ENCODE data around the gene C22orf39.
A peak's percentile ranks its signal among the peaks of the same experiment; 100 is the strongest.
"Not testable (repeated sequence)": the region's sequence is repeated elsewhere in the genome, so short reads cannot be mapped to it uniquely, and the experiment has no call there.

C22orf39 gene

GRCh38 chr22:19450363-19451175, 3.1 kb upstream of the C22orf39 start:
- DNase-seq = no peak

GRCh38 chr22:19449422-19449767, 1.9 kb upstream of the C22orf39 start:
- DNase-seq = no peak

- DNase-seq = no peak
These were observed 1.4 kb upstream of the C22orf39 start for GRCh38 chr22:19448739-19449421.

GRCh38 chr22:19448076-19448607, 631 bp upstream of the C22orf39 start:
- peak; percentile 71 for DNase-seq

- no peak for DNase-seq
These were observed 745 bp downstream of the C22orf39 start for GRCh38 chr22:19446603-19447329.

GRCh38 chr22:19445279-19445982, 2.1 kb downstream of the C22orf39 start:
- DNase-seq = not testable (repeated sequence)

GRCh38 chr22:19443544-19444211, 3.8 kb downstream of the C22orf39 start:
- DNase-seq = no peak

- DNase-seq = no peak
These were observed 5.3 kb downstream of the C22orf39 start for GRCh38 chr22:19442166-19442565.

- DNase-seq = no peak
These were observed 6.9 kb downstream of the C22orf39 start for GRCh38 chr22:19440411-19441195.

- DNase-seq = no peak
These were observed 9.2 kb downstream of the C22orf39 start for GRCh38 chr22:19438298-19438697.

- DNase-seq = not testable (repeated sequence)
These were observed 10.9 kb downstream of the C22orf39 start for GRCh38 chr22:19436444-19437161.

- no peak for DNase-seq
These were observed 12.5 kb downstream of the C22orf39 start for GRCh38 chr22:19434829-19435580.

GRCh38 chr22:19434401-19434800, 13.1 kb downstream of the C22orf39 start:
- no peak for DNase-seq

GRCh38 chr22:19432133-19432851, 15.2 kb downstream of the C22orf39 start, which contains the start of gene MRPL40:
Gene MRPL40, plus strand, starts transcription at chr22:19432545. Its CDS starts 10 bp downstream, at chr22:19432555.
- DNase-seq = peak; percentile 87

- peak; percentile 47 for DNase-seq
These were observed 15.8 kb downstream of the C22orf39 start, which contains the start of gene HIRA for GRCh38 chr22:19431649-19432132. Gene HIRA, minus strand, starts transcription at chr22:19431733. Its CDS starts 257 bp downstream, at chr22:19431476.

GRCh38 chr22:19430890-19431541, 16.5 kb downstream of the C22orf39 start:
- peak; percentile 1 for DNase-seq

GRCh38 chr22:19429950-19430889, 17.3 kb downstream of the C22orf39 start:
- DNase-seq = no peak

Data from NCI-H1105 treated with DMSO at 0.1 percent for 48 hours (cell line).